ENCODE measurements around the gene AFAP1. TPM values are rescaled to one million over a fixed set of nuclear protein-coding genes. Genes with fewer than 3 reads are reported as not detected.

Gene AFAP1
- total and polyA plus RNA-seq, 2 of the 8 experiments (the other 6 are each of a cell fraction or from before 2014, with no cell fraction given): 3.6 to 18.2 TPM

DNA sequence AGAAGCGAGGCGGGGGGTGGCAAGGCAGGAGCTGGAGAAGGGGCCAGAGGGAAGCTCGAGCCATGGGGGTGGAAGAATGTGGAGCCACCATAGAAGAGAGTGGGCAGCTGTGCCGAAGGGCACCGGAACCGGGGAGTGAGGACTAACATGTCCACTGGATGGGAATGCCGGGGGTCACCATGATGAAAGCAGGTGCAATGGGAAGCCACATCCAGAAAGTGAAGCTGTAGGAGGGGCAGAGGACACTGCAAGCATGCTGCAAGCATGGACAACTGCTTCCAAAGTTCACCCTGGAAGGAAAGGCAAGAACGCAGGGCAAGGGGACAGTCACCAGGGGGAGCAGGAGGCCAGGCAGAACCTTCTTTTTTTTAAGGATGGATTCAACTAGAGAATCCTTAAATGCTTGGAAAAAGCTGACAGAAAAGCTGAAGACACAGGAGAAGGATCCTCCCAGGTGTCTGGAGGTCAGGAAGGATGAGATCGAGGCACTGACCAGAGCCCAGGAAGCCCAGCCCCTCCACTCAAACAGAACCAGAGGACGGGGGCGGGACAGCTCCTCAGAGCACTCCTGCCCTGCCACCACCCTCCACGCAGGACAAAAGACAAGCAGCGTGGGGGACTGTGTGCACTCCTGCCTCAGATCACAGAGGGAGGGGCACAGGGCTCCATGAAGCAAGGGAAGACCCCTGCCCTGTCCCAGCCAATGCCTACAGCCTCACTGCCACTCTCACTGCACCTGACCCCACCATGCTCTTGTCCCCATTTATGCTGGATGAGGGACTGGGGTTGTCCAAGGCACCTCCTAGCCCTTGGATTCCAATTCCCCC, 169.2 kb downstream of the AFAP1 start (continued):
- TF ChIP-seq, protein P1, sequence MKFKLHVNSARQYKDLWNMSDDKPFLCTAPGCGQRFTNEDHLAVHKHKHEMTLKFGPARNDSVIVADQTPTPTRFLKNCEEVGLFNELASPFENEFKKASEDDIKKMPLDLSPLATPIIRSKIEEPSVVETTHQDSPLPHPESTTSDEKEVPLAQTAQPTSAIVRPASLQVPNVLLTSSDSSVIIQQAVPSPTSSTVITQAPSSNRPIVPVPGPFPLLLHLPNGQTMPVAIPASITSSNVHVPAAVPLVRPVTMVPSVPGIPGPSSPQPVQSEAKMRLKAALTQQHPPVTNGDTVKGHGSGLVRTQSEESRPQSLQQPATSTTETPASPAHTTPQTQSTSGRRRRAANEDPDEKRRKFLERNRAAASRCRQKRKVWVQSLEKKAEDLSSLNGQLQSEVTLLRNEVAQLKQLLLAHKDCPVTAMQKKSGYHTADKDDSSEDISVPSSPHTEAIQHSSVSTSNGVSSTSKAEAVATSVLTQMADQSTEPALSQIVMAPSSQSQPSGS (IDR thresholded peaks at IDR 0.05; ENCODE audit: low read length): no peak
- TF ChIP-seq BCL11A (IDR thresholded peaks at IDR 0.05; ENCODE audit: low read depth in 2 of 2, low read length in 2 of 2) (no peak), POU5F1 (IDR thresholded peaks at IDR 0.05; ENCODE audit: low read depth, low read length) (no peak), POLR2AphosphoS5 (IDR thresholded peaks at IDR 0.05; ENCODE audit: low read depth, low read length) (no peak), SRF (IDR thresholded peaks at IDR 0.05; ENCODE audit: low read depth, low read length) (no peak)
- TF ChIP-seq, protein P2, sequence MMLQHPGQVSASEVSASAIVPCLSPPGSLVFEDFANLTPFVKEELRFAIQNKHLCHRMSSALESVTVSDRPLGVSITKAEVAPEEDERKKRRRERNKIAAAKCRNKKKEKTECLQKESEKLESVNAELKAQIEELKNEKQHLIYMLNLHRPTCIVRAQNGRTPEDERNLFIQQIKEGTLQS (IDR thresholded peaks at IDR 0.05; ENCODE audit: insufficient read depth, low read depth, low read length): no peak
- TF ChIP-seq, protein P3, sequence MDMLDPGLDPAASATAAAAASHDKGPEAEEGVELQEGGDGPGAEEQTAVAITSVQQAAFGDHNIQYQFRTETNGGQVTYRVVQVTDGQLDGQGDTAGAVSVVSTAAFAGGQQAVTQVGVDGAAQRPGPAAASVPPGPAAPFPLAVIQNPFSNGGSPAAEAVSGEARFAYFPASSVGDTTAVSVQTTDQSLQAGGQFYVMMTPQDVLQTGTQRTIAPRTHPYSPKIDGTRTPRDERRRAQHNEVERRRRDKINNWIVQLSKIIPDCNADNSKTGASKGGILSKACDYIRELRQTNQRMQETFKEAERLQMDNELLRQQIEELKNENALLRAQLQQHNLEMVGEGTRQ (IDR thresholded peaks at IDR 0.05; ENCODE audit: low read length): no peak

Data from H1 (cell line).